Measurements from ENCODE around the gene WFDC5. TPM values are rescaled to one million over a fixed set of nuclear protein-coding genes. Genes with fewer than 3 reads are reported as not detected.

Gene WFDC5
- total RNA-seq, 2 experiments from 2014 or later, result not detected

DNA sequence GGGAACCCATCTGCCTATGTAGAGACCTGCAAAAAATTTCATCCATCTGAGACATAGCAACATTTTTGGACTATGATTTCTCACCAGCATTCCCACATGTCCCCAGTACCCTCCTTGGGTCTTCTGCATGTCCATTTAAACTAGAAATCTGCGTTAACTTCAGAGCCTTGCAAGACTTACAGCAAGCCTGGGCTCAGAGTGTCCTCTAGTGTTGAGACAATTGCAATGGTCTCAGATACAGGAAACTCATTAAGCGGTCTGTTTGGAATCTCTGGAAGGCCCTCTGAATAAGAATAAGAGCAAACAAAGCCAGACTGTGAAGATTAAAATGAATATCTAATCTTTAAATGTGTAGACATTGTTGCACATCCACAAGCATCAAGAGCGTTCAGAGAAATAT is 39.2 kb upstream of the WFDC5 start:
- H3K4me3 ChIP-seq (ENCODE audit: low read depth, low read length, poor library complexity, severe bottlenecking), result no peak overlapping the region
- no peaks in the 10 kb centered on the region for H3K4me1 ChIP-seq (ENCODE audit: insufficient read depth, low read length, poor library complexity, severe bottlenecking)
- H3K9me2 ChIP-seq (ENCODE audit: insufficient read depth, low read length), result no peaks in the 10 kb centered on the region
- no peaks in the 10 kb centered on the region for H3K79me2 ChIP-seq (ENCODE audit: insufficient read depth, low read depth, low read length)
- no TSS peak for BruUV-seq (replicated peaks)
- intact Hi-C loops (cut with micrococcal nuclease; ENCODE audit: unreplicated experiment), result no loop called here
- POLR2A ChIA-PET, result interaction anchor here (0.7 kb wide), 1 partner anchor 313 kb away, joined by 3 read pairs; no protein-coding TSS in a partner anchor
- no peak overlapping the region for H3K4me2 ChIP-seq (ENCODE audit: low read length)
- H4K20me1 ChIP-seq (ENCODE audit: insufficient read depth, low read length), result no peaks in the 10 kb centered on the region
- no peak overlapping the region for H2AFZ ChIP-seq (ENCODE audit: low read length)
- DNase-seq (ENCODE audit: low spot score), result peak; percentile 2
- H3K9me3 ChIP-seq (ENCODE audit: low read length), result no peaks in the 10 kb centered on the region
- CTCF ChIA-PET (ENCODE audit: unreplicated experiment), result no interaction called here
- H3K36me3 ChIP-seq (ENCODE audit: insufficient read depth, low read length), result no peaks in the 10 kb centered on the region
- H3K27ac ChIP-seq (ENCODE audit: low read depth, low read length, poor library complexity, severe bottlenecking), result no peak overlapping the region
- TF ChIP-seq EZH2phosphoT487 (IDR thresholded peaks at IDR 0.05; ENCODE audit: borderline replicate concordance, low read depth, low read length), result no peak
- TF ChIP-seq, protein P1, sequence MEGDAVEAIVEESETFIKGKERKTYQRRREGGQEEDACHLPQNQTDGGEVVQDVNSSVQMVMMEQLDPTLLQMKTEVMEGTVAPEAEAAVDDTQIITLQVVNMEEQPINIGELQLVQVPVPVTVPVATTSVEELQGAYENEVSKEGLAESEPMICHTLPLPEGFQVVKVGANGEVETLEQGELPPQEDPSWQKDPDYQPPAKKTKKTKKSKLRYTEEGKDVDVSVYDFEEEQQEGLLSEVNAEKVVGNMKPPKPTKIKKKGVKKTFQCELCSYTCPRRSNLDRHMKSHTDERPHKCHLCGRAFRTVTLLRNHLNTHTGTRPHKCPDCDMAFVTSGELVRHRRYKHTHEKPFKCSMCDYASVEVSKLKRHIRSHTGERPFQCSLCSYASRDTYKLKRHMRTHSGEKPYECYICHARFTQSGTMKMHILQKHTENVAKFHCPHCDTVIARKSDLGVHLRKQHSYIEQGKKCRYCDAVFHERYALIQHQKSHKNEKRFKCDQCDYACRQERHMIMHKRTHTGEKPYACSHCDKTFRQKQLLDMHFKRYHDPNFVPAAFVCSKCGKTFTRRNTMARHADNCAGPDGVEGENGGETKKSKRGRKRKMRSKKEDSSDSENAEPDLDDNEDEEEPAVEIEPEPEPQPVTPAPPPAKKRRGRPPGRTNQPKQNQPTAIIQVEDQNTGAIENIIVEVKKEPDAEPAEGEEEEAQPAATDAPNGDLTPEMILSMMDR (conservative IDR thresholded peaks at IDR 0.05; ENCODE audit: low read length), result no peak

DNA sequence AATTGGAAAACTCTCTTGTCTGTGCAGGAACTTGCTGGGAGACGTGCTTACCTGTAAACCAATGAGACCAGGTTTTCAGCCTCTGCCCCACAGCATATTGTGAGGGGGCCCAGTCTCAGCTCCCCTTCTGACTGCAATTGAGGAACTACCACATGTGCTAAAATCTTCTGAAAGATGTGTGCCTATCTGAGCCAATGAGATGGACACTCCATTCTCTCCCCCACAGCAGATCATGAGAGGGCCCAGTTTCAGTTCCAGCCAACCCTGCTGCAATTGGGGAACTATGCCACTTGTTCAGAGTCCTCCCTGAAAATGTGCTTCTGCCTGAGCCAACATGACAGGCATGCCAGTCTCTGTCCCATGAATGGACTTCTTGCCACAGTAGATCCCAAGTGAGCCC is 38.8 kb upstream of the WFDC5 start:
- Histone ChIP-seq H4K20me1 (ENCODE audit: insufficient read depth, low read length) (no peaks in the 10 kb centered on the region), H3K4me1 (ENCODE audit: insufficient read depth, low read length, poor library complexity, severe bottlenecking) (no peaks in the 10 kb centered on the region), H3K9me3 (ENCODE audit: low read length) (no peaks in the 10 kb centered on the region), H3K4me3 (ENCODE audit: low read depth, low read length, poor library complexity, severe bottlenecking) (no peak overlapping the region), H3K79me2 (ENCODE audit: insufficient read depth, low read depth, low read length) (no peaks in the 10 kb centered on the region), H3K36me3 (ENCODE audit: insufficient read depth, low read length) (no peaks in the 10 kb centered on the region), H3K27ac (ENCODE audit: low read depth, low read length, poor library complexity, severe bottlenecking) (no peak overlapping the region), H3K4me2 (ENCODE audit: low read length) (no peak overlapping the region), H2AFZ (ENCODE audit: low read length) (no peak overlapping the region), H3K9me2 (ENCODE audit: insufficient read depth, low read length) (no peaks in the 10 kb centered on the region)
- intact Hi-C loops (cut with micrococcal nuclease; ENCODE audit: unreplicated experiment), result no loop called here
- no TSS peak for BruUV-seq (replicated peaks)
- CTCF ChIA-PET (ENCODE audit: unreplicated experiment), result no interaction called here
- no peak for DNase-seq (ENCODE audit: low spot score)
- POLR2A ChIA-PET, result no interaction called here
- no peak for TF ChIP-seq EZH2phosphoT487 (IDR thresholded peaks at IDR 0.05; ENCODE audit: borderline replicate concordance, low read depth, low read length)
- TF ChIP-seq, protein P1 (conservative IDR thresholded peaks at IDR 0.05; ENCODE audit: low read length), result no peak

DNA sequence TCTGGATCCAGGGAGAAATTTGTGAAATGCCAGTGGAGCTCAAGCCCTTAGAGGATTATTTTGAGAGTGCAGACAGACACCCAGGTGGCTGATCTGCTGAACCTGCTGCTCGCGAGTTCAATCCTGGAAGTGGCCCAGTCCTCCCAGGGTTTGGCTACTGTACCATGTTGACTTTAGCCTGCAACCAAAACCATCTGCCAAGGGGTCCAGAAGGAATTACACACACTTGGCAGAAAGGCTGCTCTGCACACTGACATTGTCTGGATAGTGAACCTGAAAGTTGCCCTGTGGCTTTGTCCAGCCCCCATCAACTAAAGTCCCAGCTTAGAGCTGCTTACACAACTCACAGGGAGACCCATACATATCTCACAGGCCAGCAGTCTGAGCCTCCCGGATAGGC is 38.2 kb upstream of the WFDC5 start:
- no peak overlapping the region for H3K4me2 ChIP-seq (ENCODE audit: low read length)
- BruUV-seq (replicated peaks), result no TSS peak
- no peak overlapping the region for H3K4me3 ChIP-seq (ENCODE audit: low read depth, low read length, poor library complexity, severe bottlenecking)
- H3K27ac ChIP-seq (ENCODE audit: low read depth, low read length, poor library complexity, severe bottlenecking), result no peak overlapping the region
- H2AFZ ChIP-seq (ENCODE audit: low read length), result no peak overlapping the region
- no peak for DNase-seq (ENCODE audit: low spot score)
- no peaks in the 10 kb centered on the region for H3K4me1 ChIP-seq (ENCODE audit: insufficient read depth, low read length, poor library complexity, severe bottlenecking)
- H3K36me3 ChIP-seq (ENCODE audit: insufficient read depth, low read length), result no peaks in the 10 kb centered on the region
- CTCF ChIA-PET (ENCODE audit: unreplicated experiment), result no interaction called here
- no peaks in the 10 kb centered on the region for H3K79me2 ChIP-seq (ENCODE audit: insufficient read depth, low read depth, low read length)
- H4K20me1 ChIP-seq (ENCODE audit: insufficient read depth, low read length), result no peaks in the 10 kb centered on the region
- intact Hi-C loops (cut with micrococcal nuclease; ENCODE audit: unreplicated experiment), result no loop called here
- POLR2A ChIA-PET, result no interaction called here
- H3K9me2 ChIP-seq (ENCODE audit: insufficient read depth, low read length), result no peaks in the 10 kb centered on the region
- H3K9me3 ChIP-seq (ENCODE audit: low read length), result no peaks in the 10 kb centered on the region
- TF ChIP-seq EZH2phosphoT487 (IDR thresholded peaks at IDR 0.05; ENCODE audit: borderline replicate concordance, low read depth, low read length), result no peak
- TF ChIP-seq, protein P1 (conservative IDR thresholded peaks at IDR 0.05; ENCODE audit: low read length), result no peak
